Measurements from ENCODE around the gene TMA7B. TPM values are rescaled to one million over a fixed set of nuclear protein-coding genes. Genes with fewer than 3 reads are reported as not detected.

TMA7B gene
- total RNA-seq, 1 donor from 2014 or later, result 1.0 TPM

- peaks cover 16% of the 10 kb centered on the region for H3K4me1 Mint-ChIP-seq (ENCODE audit: unreplicated experiment)
- H3K27ac Mint-ChIP-seq (ENCODE audit: unreplicated experiment), result no peak overlapping the region
- no peak for TF ChIP-seq CTCF (IDR thresholded peaks at IDR 0.05; ENCODE audit: unreplicated experiment)
- peaks cover 5% of the 10 kb centered on the region for H3K36me3 Mint-ChIP-seq (ENCODE audit: low read depth, unreplicated experiment)
- peaks cover 7% of the 10 kb centered on the region for H3K27me3 Mint-ChIP-seq (ENCODE audit: unreplicated experiment)
- no peaks in the 10 kb centered on the region for H3K9me3 Mint-ChIP-seq (ENCODE audit: unreplicated experiment)
- no peak overlapping the region for H3K4me3 Mint-ChIP-seq (ENCODE audit: unreplicated experiment)
- DNase-seq (ENCODE audit: low spot score), result no peak
Measured at GRCh38 chr22:40007853-40008710, 47.9 kb downstream of the TMA7B start.

- H3K36me3 Mint-ChIP-seq (ENCODE audit: low read depth, unreplicated experiment), result peaks cover 5% of the 10 kb centered on the region
- H3K27ac Mint-ChIP-seq (ENCODE audit: unreplicated experiment), result no peak overlapping the region
- peaks cover 16% of the 10 kb centered on the region for H3K4me1 Mint-ChIP-seq (ENCODE audit: unreplicated experiment)
- no peak for DNase-seq (ENCODE audit: low spot score)
- no peak overlapping the region for H3K4me3 Mint-ChIP-seq (ENCODE audit: unreplicated experiment)
- no peaks in the 10 kb centered on the region for H3K9me3 Mint-ChIP-seq (ENCODE audit: unreplicated experiment)
- TF ChIP-seq CTCF (IDR thresholded peaks at IDR 0.05; ENCODE audit: unreplicated experiment), result no peak
- peaks cover 9% of the 10 kb centered on the region for H3K27me3 Mint-ChIP-seq (ENCODE audit: unreplicated experiment)
Measured at GRCh38 chr22:40008726-40009291, 48.6 kb downstream of the TMA7B start.

GRCh38 chr22:40009292-40009774 lies 49.1 kb downstream of the TMA7B start:
- Mint-ChIP-seq H3K9me3 (ENCODE audit: unreplicated experiment) (no peaks in the 10 kb centered on the region), H3K27me3 (ENCODE audit: unreplicated experiment) (peaks cover 8% of the 10 kb centered on the region), H3K36me3 (ENCODE audit: low read depth, unreplicated experiment) (peaks cover 5% of the 10 kb centered on the region), H3K4me3 (ENCODE audit: unreplicated experiment) (no peak overlapping the region), H3K27ac (ENCODE audit: unreplicated experiment) (no peak overlapping the region), H3K4me1 (ENCODE audit: unreplicated experiment) (peaks cover 16% of the 10 kb centered on the region)
- TF ChIP-seq CTCF (IDR thresholded peaks at IDR 0.05; ENCODE audit: unreplicated experiment), result no peak
- no peak for DNase-seq (ENCODE audit: low spot score)

- no peak overlapping the region for H3K27ac Mint-ChIP-seq (ENCODE audit: unreplicated experiment)
- peaks cover 16% of the 10 kb centered on the region for H3K4me1 Mint-ChIP-seq (ENCODE audit: unreplicated experiment)
- TF ChIP-seq CTCF (IDR thresholded peaks at IDR 0.05; ENCODE audit: unreplicated experiment), result no peak
- no peaks in the 10 kb centered on the region for H3K9me3 Mint-ChIP-seq (ENCODE audit: unreplicated experiment)
- H3K4me3 Mint-ChIP-seq (ENCODE audit: unreplicated experiment), result no peak overlapping the region
- peaks cover 8% of the 10 kb centered on the region for H3K27me3 Mint-ChIP-seq (ENCODE audit: unreplicated experiment)
- H3K36me3 Mint-ChIP-seq (ENCODE audit: low read depth, unreplicated experiment), result peaks cover 5% of the 10 kb centered on the region
- DNase-seq (ENCODE audit: low spot score), result no peak
Measured at GRCh38 chr22:40009951-40010671, 49.9 kb downstream of the TMA7B start.

Data from endothelial cell (in vitro differentiated cells).